DLD1 (cell line): ENCODE results near the gene ARID2.

Source experiments
- in situ Hi-C: cut with HindIII; loops from 2 replicates; pipeline ENCODE4 v1.10.0; 2017; ENCODE audit warnings: low sequenced_read_pairs

ARID2 gene

GRCh38 chr12:45762185-45763110, 32.9 kb downstream of the ARID2 start:
- in situ Hi-C loops: no loop called here

DNA sequence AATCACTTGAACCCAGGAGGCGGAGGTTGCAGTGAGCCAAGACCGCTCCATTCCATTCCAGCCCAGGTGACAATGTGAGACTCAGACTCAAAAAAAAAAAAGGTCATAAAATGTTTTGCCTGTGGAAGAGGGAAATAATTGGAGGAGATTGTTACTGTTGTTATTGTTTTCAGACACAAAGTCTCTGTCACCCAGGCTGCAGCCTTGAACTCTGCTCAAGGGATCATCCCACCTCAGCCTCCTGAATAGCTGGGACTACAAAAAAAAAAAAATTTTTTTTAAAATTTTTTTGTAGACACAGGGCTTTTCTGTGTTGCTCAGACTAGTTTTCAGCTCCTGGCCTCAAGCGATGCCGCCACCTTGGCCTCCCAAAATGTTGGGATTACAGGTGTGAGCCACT, 33.9 kb downstream of the ARID2 start:
- in situ Hi-C loops: no loop called here

GRCh38 chr12:45768194-45768593, 38.7 kb downstream of the ARID2 start:
- in situ Hi-C loops: no loop called here

DNA sequence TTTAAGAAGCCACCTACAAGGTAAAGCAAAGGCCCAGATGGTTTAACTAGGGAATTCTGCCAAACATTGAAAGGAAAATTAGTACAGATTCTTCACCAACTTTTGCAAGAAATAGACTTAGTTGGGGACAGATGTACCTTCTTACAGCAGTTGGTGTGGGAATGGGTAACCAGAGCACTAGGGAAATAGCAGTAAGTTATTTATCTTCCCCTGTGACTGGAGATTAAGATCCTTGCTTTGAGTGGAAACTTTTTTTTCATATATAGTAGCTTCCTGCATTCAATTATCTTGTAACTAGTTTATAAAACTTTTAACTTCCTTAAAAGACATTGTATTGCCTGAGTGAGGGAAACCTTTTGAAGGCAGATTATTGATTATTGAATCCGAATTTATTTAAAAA, 44.2 kb downstream of the ARID2 start:
- in situ Hi-C loops: no loop called here

DNA sequence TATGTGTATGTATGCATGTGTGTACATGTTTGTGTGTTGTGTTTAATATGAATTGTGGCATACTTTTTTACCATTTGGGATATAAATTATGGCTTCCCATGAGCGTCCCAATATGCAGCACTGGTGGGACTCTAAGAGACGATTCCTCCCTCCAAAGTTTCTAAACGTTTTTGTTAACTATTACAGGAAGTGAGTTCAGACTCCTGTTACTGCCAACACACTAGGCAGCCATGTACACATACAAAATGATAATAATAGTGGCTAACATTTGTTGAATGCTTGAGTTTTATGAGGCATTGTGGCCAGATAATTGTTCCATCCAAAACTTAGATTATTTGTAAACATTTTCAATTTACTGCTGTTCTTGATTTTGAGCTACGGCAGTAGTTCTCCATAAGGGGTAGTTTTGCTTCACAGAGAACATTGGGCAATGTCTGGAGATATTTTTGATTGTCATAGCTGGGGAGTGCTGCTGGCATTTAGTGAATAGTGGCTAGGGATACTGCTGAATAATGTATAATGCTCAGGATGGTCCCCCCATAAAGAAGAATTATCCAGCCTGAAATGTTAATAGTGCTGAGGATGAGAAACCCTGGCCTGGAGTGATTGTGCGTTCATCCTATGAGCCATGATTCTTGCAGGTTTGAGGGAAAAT, 45.1 kb downstream of the ARID2 start:
- in situ Hi-C loops: no loop called here

GRCh38 chr12:45775465-45775864, 46.0 kb downstream of the ARID2 start:
- in situ Hi-C loops: no loop called here

GRCh38 chr12:45775964-45776363, 46.5 kb downstream of the ARID2 start:
- in situ Hi-C loops: no loop called here

- in situ Hi-C loops: no loop called here
Measured at GRCh38 chr12:45779936-45780335, 50.4 kb downstream of the ARID2 start.

GRCh38 chr12:45781080-45781479, 51.6 kb downstream of the ARID2 start:
- in situ Hi-C loops: no loop called here

DNA sequence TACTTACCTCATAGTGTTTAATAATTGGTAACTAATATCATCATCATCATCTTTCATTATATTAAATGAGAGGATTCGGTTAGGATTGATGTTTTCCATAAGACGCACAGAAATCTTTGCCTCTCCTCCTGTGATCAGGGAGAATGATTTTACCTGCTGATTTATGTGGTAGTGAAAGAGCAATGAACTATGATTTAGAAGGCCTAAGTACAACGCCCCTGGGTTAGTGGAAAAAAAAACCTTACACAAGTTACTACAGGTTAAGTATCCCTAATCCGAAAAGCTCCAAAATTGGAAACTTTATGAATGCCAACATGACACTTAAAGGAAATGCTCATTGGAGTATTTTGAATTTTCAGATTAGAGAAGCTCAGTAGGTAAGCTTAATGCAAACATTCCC, 55.8 kb downstream of the ARID2 start:
- in situ Hi-C loops: no loop called here

DNA sequence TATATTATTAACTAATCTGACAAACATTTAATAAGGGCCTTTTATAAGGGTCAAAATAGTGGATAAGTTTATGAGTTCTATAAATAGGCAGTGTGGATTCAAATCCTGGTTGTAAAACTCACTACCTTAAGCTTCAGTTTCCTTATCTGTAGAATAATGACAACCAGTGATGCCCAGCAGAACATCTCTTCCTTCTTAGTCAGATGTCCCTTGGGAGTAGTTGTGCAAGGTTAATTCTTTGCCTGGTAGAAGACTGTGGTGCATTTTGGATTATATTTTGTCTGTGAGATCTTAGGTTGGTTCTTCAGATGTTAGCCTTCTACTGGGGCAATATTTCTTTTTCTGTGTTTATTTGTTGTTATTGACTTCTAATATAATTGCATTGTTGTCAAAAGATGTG, 59.5 kb downstream of the ARID2 start:
- in situ Hi-C loops: no loop called here

- in situ Hi-C loops: no loop called here
Measured at GRCh38 chr12:45794422-45794821, 64.9 kb downstream of the ARID2 start.

DNA sequence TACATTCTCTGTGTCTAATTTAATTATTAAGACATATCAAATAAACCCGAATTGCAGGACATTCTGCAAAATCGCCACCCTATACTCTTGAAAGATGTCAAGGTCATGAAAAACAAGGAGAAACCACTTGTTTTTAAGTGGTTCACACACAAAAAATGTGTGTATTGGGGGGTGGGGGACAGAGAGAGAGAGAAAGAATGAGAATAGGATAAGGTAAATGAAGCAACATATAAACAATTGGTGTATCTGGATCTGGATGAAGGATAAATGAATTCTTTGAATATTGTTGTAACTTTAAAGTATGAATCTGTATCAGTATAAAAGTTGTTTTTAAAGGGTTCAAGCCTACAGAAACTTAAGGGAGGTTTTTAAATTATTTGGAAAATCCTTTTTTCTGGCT, 72.1 kb downstream of the ARID2 start:
- in situ Hi-C loops: no loop called here

- in situ Hi-C loops: no loop called here
Measured at GRCh38 chr12:45803111-45803510, 73.6 kb downstream of the ARID2 start.

GRCh38 chr12:45816652-45817051, 87.1 kb downstream of the ARID2 start:
- in situ Hi-C loops: no loop called here

DNA sequence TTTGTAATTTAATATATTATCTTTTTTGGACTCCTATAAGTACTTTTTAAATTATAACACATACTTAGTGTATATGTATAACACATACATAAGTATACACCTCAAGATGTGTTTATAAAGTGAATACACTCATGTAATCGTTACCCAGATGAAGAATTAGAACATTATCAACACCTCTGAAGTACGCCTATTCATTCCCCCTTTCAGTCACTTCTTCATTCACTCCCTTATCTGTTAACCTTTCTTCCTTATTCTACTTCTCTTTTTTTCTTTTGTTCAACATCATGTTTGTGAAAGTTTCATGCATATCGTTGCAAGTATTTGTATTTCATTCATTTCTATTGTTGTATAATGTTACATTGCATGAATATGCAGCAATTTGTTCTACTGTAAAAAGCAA, 98.5 kb downstream of the ARID2 start:
- in situ Hi-C loops: no loop called here

DNA sequence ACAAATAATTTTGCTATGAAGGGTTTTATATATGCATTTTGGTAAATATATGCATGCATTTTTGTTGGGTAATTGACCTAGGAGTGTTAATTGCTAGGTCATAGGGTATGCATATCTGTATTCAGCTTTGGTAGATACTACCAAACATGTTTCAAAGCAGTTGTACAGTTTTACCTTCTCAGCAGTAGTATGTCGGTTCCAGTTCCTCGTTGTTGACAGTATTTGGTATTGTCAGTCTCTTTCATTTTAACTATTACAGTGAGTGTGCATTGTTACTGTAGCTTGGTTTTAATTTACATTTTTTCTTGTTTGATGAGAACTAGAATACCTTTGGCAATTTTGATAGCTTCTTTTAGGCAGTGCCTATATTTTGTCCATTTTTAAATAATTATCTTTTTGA, 98.9 kb downstream of the ARID2 start:
- in situ Hi-C loops: no loop called here

DNA sequence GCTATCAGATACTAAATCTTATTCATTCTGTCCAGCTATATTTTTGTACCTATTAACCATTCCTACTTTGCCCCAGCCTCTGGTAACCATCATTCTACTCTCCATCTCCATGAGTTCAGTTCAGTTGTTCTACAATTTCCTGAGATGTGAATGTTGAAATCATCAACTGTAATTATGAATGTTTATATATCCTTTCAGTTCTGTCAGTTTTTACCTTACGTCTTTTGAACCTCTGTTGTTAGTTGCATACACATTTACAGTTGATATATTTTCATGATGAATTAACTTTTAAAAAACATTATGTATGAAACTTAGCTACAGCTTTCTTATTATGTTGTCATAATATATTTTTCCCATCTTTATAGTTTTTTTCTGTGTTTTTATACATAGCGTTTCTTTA, 102.1 kb downstream of the ARID2 start:
- in situ Hi-C loops: no loop called here

- in situ Hi-C loops: no loop called here
Measured at GRCh38 chr12:45833401-45833800, 103.9 kb downstream of the ARID2 start.

- in situ Hi-C loops: no loop called here
Measured at GRCh38 chr12:45834809-45835208, 105.3 kb downstream of the ARID2 start.

GRCh38 chr12:45839917-45840316, 110.4 kb downstream of the ARID2 start:
- in situ Hi-C loops: no loop called here

DNA sequence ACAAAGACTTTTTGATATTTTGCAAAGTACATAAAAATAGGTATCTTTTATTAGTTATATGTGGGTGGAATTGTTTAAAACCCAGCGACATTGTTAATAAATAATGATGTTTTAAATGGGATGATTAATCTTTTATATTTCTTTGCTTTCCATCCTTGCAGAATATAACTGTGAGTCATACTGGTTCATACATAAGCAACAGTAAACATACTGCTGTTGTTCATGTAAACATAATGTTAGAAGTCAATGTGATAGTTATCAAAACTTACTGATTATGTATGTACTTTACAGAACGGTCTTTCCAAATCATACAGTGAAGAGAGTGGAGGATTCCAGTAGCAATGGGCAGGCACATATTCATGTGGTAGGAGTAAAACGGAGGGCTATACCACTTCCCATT, 119.8 kb downstream of the ARID2 start:
- in situ Hi-C loops: no loop called here
